Testis (tissue), 2 donors: Measurements from ENCODE around the gene KNL1.

ENCODE experiments used
- CTCF ChIP-seq, 3 experiments: fragments of 450-650 bp in 2 of 3; fragments of 200-600 bp in 1 of 3; sonication (generic) in 1 of 3; IDR thresholded peaks; one replicate each; pipeline ENCODE4 v1.5.1; 2016 to 2019; ENCODE audit warnings: antibody characterized with exemption in 3 of 3, mild to moderate bottlenecking in 2 of 3, moderate library complexity in 1 of 3
- POLR2A ChIP-seq: fragments of 450-650 bp; IDR thresholded peaks from one replicate; pipeline ENCODE4 v1.6.1; 2017; ENCODE audit warnings: antibody characterized with exemption, mild to moderate bottlenecking, moderate library complexity

DNA sequence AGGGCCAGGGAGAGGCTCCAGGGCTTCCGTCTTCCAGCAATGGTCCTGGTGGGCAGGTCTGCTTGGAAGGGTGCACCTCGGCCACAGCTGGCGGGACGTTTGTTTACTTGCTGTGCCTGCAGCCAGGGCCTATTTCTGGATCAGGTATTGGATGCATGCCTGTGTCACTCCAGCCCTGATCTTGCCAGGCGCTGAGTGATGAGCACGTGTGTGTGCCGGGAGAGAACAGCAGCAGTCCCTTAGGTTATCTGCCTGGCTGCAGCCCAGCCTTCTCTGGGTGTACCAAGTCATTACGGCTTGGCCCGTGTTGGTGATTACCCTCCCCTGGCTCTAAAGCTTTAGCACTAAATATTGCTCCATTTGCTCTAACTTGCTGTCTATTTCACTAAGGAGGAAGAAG, 44.2 kb upstream of the KNL1 start:
- TF ChIP-seq CTCF (IDR thresholded peaks at IDR 0.05), result no peak
- no peak for TF ChIP-seq POLR2A
